GM12872 (cell line): ENCODE data around the gene SEMA6D.

Experiments
- TF ChIP-seq, protein P1 (sequence below): IDR thresholded peaks from 3 replicates; pipeline ENCODE4 v1.5.1; 2011; ENCODE audit warnings: low read depth, mild to moderate bottlenecking, low read length, moderate library complexity; ENCODE audit not compliant: insufficient read depth

SEMA6D gene

DNA sequence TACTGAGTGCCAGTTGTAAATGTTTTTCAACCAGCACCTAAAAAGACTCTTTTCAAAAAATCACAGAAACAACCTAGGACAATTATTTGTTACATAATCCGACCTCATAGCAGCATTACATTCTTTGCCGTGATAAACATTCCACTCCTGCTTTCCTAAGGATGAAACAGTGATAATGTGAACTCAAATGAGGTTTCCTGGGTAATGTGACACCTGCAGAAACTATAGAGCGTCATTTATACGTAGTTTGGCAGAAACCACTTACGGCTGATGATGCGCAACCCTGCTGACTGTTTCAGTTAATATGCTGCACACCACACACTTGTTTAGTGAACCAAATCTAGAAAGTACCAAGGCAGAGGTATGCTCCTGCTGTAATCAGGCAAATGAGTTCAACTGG, 55.8 kb downstream of the SEMA6D start:
- TF ChIP-seq, protein P1, sequence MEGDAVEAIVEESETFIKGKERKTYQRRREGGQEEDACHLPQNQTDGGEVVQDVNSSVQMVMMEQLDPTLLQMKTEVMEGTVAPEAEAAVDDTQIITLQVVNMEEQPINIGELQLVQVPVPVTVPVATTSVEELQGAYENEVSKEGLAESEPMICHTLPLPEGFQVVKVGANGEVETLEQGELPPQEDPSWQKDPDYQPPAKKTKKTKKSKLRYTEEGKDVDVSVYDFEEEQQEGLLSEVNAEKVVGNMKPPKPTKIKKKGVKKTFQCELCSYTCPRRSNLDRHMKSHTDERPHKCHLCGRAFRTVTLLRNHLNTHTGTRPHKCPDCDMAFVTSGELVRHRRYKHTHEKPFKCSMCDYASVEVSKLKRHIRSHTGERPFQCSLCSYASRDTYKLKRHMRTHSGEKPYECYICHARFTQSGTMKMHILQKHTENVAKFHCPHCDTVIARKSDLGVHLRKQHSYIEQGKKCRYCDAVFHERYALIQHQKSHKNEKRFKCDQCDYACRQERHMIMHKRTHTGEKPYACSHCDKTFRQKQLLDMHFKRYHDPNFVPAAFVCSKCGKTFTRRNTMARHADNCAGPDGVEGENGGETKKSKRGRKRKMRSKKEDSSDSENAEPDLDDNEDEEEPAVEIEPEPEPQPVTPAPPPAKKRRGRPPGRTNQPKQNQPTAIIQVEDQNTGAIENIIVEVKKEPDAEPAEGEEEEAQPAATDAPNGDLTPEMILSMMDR: no peak

GRCh38 chr15:47778263-47778770, 61.0 kb downstream of the SEMA6D start:
- TF ChIP-seq, protein P1: no peak

DNA sequence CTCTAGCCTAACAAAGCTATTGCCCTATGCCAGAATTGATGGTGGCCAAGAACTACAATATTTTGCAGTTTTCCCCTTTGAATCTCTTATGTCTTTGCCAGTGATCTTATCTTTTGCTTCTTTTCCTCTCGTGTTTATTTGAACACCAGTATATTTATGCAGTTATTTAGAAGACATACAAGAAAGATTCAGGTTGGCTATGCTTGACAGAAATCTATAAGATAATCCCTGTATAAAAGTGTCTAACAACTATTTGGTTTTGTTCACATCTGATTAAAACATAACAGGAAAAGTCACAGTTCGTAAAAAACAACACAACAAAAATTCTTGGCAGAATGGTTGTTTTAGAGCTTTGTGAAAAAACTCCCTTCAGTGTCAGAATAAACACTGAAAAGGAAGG, 63.7 kb downstream of the SEMA6D start:
- TF ChIP-seq, protein P1: no peak

GRCh38 chr15:47781527-47781926, 64.2 kb downstream of the SEMA6D start:
- TF ChIP-seq, protein P1: no peak

DNA sequence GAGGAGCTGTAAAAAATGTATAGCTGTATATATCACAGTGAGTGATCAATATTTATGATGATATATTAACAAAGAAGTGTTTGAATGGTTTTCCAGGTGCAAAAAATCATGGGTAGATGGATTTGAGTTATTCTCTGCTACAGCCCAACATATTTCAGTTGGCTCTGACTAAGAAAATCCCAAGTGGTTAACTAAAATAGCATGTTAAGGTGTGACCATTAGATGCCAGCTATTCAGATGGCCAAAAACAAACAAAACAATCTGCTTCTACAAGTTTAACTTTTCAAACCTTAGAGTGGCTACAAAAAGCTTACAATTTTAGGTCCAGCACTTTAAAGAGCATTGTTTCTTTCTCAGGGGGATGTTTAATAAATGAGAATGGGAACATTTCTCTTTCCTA, 67.5 kb downstream of the SEMA6D start:
- TF ChIP-seq, protein P1: no peak

DNA sequence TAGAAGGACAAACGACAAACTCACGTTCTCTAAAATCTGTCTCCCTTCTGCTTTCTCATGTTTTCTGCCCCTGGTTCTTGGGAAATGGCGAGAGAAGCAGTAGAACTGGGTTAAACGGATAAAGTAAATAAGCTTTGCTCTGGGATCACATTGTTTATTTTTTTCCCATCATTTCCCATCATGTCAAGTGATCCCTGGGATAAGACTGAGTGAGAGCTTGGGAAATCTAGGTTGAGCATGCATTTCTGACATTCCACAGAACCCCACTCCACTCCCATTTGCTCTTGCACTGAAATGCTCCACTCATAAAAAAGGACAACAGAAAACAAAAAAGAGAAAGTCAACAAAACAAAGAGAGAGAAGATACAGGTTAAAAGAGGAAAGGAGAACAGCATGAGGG, 69.1 kb downstream of the SEMA6D start:
- TF ChIP-seq, protein P1: no peak

DNA sequence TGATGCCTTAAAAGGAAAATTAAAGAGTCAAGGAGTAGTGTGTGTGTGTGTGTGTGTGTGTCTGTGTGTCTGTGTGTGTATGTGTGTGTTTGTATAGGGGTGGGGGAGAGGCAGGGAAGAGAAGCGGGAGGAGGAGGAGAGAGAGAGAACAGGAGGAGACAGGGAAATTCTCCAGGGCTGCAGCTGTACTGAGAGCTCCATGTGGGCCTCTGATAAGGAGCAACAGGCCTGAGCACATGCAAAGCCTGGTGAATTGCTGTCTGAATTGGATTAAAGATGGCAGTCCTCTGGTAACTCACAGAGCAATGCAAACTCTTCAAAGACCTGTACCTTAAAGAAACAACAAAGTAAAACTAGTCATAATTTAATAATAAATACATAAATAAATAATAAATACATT, 70.6 kb downstream of the SEMA6D start:
- TF ChIP-seq, protein P1: no peak

DNA sequence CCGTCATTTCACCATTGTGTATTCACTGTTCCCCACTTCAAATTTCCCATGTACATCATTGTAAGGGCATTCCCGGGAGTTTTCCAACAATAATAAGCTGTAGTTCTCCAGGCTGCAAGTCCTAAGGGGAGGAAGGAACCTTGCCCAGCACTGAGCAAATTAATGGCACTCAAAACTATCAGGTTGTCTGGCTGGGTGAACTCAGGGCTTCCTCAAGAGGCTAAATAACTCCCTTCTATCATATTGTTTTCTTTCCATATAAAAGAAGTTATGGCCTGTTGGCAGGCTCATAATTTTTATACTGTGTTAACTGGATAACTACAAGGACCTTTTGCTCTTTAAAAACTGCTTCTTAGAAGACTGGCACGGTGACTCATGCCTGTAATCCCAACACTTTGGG, 71.4 kb downstream of the SEMA6D start:
- TF ChIP-seq, protein P1: no peak
